ENCODE data around the gene PSMD1. TPM values are rescaled to one million over a fixed set of nuclear protein-coding genes. Genes with fewer than 3 reads are reported as not detected.

Gene PSMD1
- total and polyA plus RNA-seq, 11 donors, result 33.2 to 124 (median 86.1) TPM

- intact Hi-C loops (cut with DNase I), result loop anchor here in 3 of 10 donors (5.0 to 10.0 kb wide), 2 partner anchors 90 to 93 kb away; no protein-coding TSS in a partner anchor
- 23 to 29% (median 26%) methylated on average over 11 of the region's 11 CpGs for WGBS, 4 donors
- H3K4me1 ChIP-seq, result peaks cover 0 to 17% (median 10%) of the 10 kb centered on the region in 12 donors
These were observed 141.1 kb downstream of the PSMD1 start for GRCh38 chr2:231197706-231198290.

GRCh38 chr2:231198291-231199173 is 141.9 kb downstream of the PSMD1 start, which contains the start of gene ARMC9:
Gene ARMC9 (plus strand): TSS chr2:231198631. CDS start chr2:231206239, 7,608 bp downstream.
- intact Hi-C loops (cut with DNase I), result loop anchor here in 3 of 10 donors (5.0 to 10.0 kb wide), 2 partner anchors 91 to 94 kb away; no protein-coding TSS in a partner anchor
- Histone ChIP-seq H3K4me1 (peaks cover 0 to 17% (median 10%) of the 10 kb centered on the region in 12 donors), H3K27me3 (no peaks in the 10 kb centered on the region), H3K4me3 (peak within 1 kb of the TSS; percentile 52 to 94 (median 84)), H3K36me3 (no peaks in the 10 kb centered on the region), H3K27ac (peak within 1 kb of the TSS in 10 of 12 donors; percentile 4 to 79 (median 46)), H3K9me3 (no peaks in the 10 kb centered on the region)
- WGBS, 4 donors, result 0 to 2% (median 1%) methylated on average over 31 to 83 of the region's 83 CpGs
- DNase-seq (peak; percentile 70 to 88 (median 80)), ATAC-seq (peak; percentile 81 to 99 (median 97))
- TF ChIP-seq CTCF (IDR thresholded peaks at IDR 0.05), result peak in 1 of 12 donors; percentile 6
- TF ChIP-seq POLR2A (IDR thresholded peaks at IDR 0.05), result peak in 1 of 2 donors; percentile 41

More at GRCh38 chr2:231197706-231198290, 141.1 kb downstream of the PSMD1 start:
- Histone ChIP-seq H3K27ac (peak overlapping the region in 10 of 12 donors; percentile 4 to 79 (median 46)), H3K36me3 (no peaks in the 10 kb centered on the region), H3K4me3 (peak overlapping the region; percentile 52 to 94 (median 84)), H3K27me3 (no peaks in the 10 kb centered on the region), H3K9me3 (no peaks in the 10 kb centered on the region)
- DNase-seq (no peak), ATAC-seq (no peak)
- TF ChIP-seq CTCF (IDR thresholded peaks at IDR 0.05) (no peak), POLR2A (IDR thresholded peaks at IDR 0.05) (no peak)

GRCh38 chr2:231199219-231199618 is 142.6 kb downstream of the PSMD1 start:
- intact Hi-C loops (cut with DNase I), result loop anchor here in 3 of 10 donors (5.0 to 10.0 kb wide), 2 partner anchors 92 to 94 kb away; no protein-coding TSS in a partner anchor
- Histone ChIP-seq H3K36me3 (no peaks in the 10 kb centered on the region), H3K9me3 (no peaks in the 10 kb centered on the region), H3K4me1 (peaks cover 0 to 17% (median 10%) of the 10 kb centered on the region in 12 donors), H3K4me3 (peak overlapping the region in 11 of 12 donors; percentile 52 to 94 (median 83)), H3K27me3 (no peaks in the 10 kb centered on the region), H3K27ac (peak overlapping the region in 3 of 12 donors; percentile 54 to 79 (median 76))
- no peak for TF ChIP-seq CTCF (IDR thresholded peaks at IDR 0.05)
- DNase-seq (no peak), ATAC-seq (no peak)
- WGBS, 4 donors, result 45 to 50% (median 49%) methylated on average over 5 of the region's 5 CpGs
